HEK293 (cell line): ENCODE data around the gene PRKCD.

Source experiments
- CTCF ChIA-PET: fragments of 350-600 bp; formaldehyde crosslinking; extraction: SDS; loops from one replicate; lab custom pipeline; 2021; ENCODE audit warnings: antibody characterized with exemption; lab: Yijun Ruan, JAX
- POLR2A ChIA-PET: fragments of 300-600 bp; formaldehyde crosslinking; extraction: SDS; loops from one replicate; lab custom pipeline; 2020; ENCODE audit warnings: antibody characterized with exemption, inconsistent platforms; lab: Yijun Ruan, JAX
- H3K27ac ChIP-seq: fragments of 200-500 bp; sonication (Bioruptor generic); 2 replicates; pipeline ENCODE4 v1.5.1; 2014; ENCODE audit warnings: low read depth, low read length, control low read depth, inconsistent platforms; ENCODE audit errors: extremely low read depth
- H3K36me3 ChIP-seq, 2 experiments: fragments of 200-500 bp in 1 of 2; sonication (Bioruptor generic) in 1 of 2; 1 replicate in 1 of 2; 2 replicates in 1 of 2; pipeline ENCODE4 v1.5.1; 2014 to 2017; ENCODE audit warnings: inconsistent platforms in 2 of 2, low read length in 2 of 2; ENCODE audit not compliant: control insufficient read depth in 2 of 2, insufficient read depth in 1 of 2
- H3K4me1 ChIP-seq: fragments of 200-500 bp; sonication (Bioruptor generic); 2 replicates; pipeline ENCODE4 v1.5.1; 2014; ENCODE audit warnings: mild to moderate bottlenecking, low read length, inconsistent platforms; ENCODE audit not compliant: control insufficient read depth, insufficient read depth
- H3K4me3 ChIP-seq: 2 replicates; pipeline ENCODE4 v1.5.1; 2011; ENCODE audit warnings: low read depth, mild to moderate bottlenecking, control low read depth, low read length, moderate library complexity
- H3K9me3 ChIP-seq: fragments of 200-500 bp; sonication (Bioruptor generic); 2 replicates; pipeline ENCODE4 v1.5.1; 2014; ENCODE audit warnings: low read depth, low read length, inconsistent platforms; ENCODE audit not compliant: control insufficient read depth, insufficient read depth
- AEBP2 ChIP-seq: fragments of 450-650 bp; formaldehyde crosslinking; IDR thresholded peaks from 2 replicates; pipeline ENCODE4 v1.5.1; 2016; ENCODE audit warnings: missing biosample characterization, missing genetic modification characterization, borderline replicate concordance
- OVOL3 ChIP-seq: fragments of 450-650 bp; formaldehyde crosslinking; IDR thresholded peaks from 2 replicates; pipeline ENCODE4 v1.5.1; 2016; ENCODE audit warnings: missing biosample characterization, missing genetic modification characterization
- PRDM6 ChIP-seq: fragments of 450-650 bp; formaldehyde crosslinking; IDR thresholded peaks from 2 replicates; pipeline ENCODE4 v1.5.1; 2017; ENCODE audit warnings: missing biosample characterization, missing genetic modification characterization
- SCRT1 ChIP-seq: fragments of 450-650 bp; formaldehyde crosslinking; IDR thresholded peaks from 2 replicates; pipeline ENCODE4 v1.5.1; 2016; ENCODE audit warnings: missing biosample characterization, missing genetic modification characterization, borderline replicate concordance
- YY1 ChIP-seq: fragments of 450-650 bp; formaldehyde crosslinking; IDR thresholded peaks from 2 replicates; pipeline ENCODE4 v1.5.1; 2018; ENCODE audit warnings: missing biosample characterization, missing genetic modification characterization
- ZBTB11 ChIP-seq: fragments of 450-650 bp; formaldehyde crosslinking; conservative IDR thresholded peaks from 2 replicates; pipeline ENCODE4 v1.5.1; 2016; ENCODE audit warnings: low read depth, missing biosample characterization, missing genetic modification characterization
- ZNF248 ChIP-seq: fragments of 450-650 bp; formaldehyde crosslinking; IDR thresholded peaks from 2 replicates; pipeline ENCODE4 v1.5.1; 2017; ENCODE audit warnings: missing biosample characterization, missing genetic modification characterization
- ZNF48 ChIP-seq: fragments of 450-650 bp; formaldehyde crosslinking; IDR thresholded peaks from 2 replicates; pipeline ENCODE4 v1.5.1; 2016; ENCODE audit warnings: missing biosample characterization, missing genetic modification characterization
- ZNF561 ChIP-seq: fragments of 450-650 bp; IDR thresholded peaks from 2 replicates; pipeline ENCODE4 v1.5.1; 2018; ENCODE audit warnings: missing biosample characterization, missing genetic modification characterization, borderline replicate concordance
- ZNF600 ChIP-seq: fragments of 450-650 bp; formaldehyde crosslinking; IDR thresholded peaks from 2 replicates; pipeline ENCODE4 v1.5.1; 2016; ENCODE audit warnings: missing biosample characterization, missing genetic modification characterization
- ZNF623 ChIP-seq: fragments of 450-650 bp; formaldehyde crosslinking; IDR thresholded peaks from 2 replicates; pipeline ENCODE4 v1.5.1; 2016; ENCODE audit warnings: missing biosample characterization, missing genetic modification characterization
- ZNF624 ChIP-seq: fragments of 450-650 bp; formaldehyde crosslinking; IDR thresholded peaks from 2 replicates; pipeline ENCODE4 v1.5.1; 2017; ENCODE audit warnings: missing biosample characterization, missing genetic modification characterization
- ZNF639 ChIP-seq: fragments of 450-650 bp; formaldehyde crosslinking; IDR thresholded peaks from 2 replicates; pipeline ENCODE4 v1.5.1; 2016; ENCODE audit warnings: missing biosample characterization, missing genetic modification characterization
- ZNF664 ChIP-seq: fragments of 450-650 bp; formaldehyde crosslinking; IDR thresholded peaks from 2 replicates; pipeline ENCODE4 v1.5.1; 2016; ENCODE audit warnings: missing biosample characterization, missing genetic modification characterization
- ZNF707 ChIP-seq: fragments of 450-650 bp; formaldehyde crosslinking; IDR thresholded peaks from 2 replicates; pipeline ENCODE4 v1.5.1; 2016; ENCODE audit warnings: missing biosample characterization, missing genetic modification characterization
- ZNF792 ChIP-seq: fragments of 450-650 bp; formaldehyde crosslinking; IDR thresholded peaks from 2 replicates; pipeline ENCODE4 v1.5.1; 2016; ENCODE audit warnings: missing biosample characterization, missing genetic modification characterization
- ZNF830 ChIP-seq: fragments of 450-650 bp; IDR thresholded peaks from 2 replicates; pipeline ENCODE4 v1.5.0; 2018; ENCODE audit warnings: missing biosample characterization, missing genetic modification characterization, low read depth, mild to moderate bottlenecking, moderate library complexity
- TF ChIP-seq, protein P1 (sequence below): fragments of 450-650 bp; formaldehyde crosslinking; conservative IDR thresholded peaks from 2 replicates; pipeline ENCODE4 v1.5.1; 2016; ENCODE audit warnings: low read depth, missing biosample characterization, missing genetic modification characterization

The PRKCD gene

DNA sequence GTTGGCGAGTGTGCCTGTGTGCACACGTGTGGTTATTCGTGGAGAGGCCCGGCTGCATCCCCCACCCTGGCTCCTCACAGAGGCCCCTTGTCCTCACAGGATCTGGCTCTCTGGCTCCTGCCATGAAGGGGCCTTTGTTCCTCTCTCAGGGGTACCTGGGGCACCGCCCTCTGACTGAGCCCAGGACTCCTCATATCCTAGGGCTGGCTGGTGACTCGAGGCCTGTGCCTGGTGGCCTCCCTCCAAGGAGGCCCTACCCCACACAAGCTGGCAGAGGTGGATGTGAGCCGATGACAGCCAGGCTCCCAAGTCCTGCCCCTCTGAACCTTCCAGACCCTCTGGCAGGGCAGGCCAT lies 10.0 kb downstream of the PRKCD start:
- H3K36me3 ChIP-seq, result peaks cover 0 to 10% of the 10 kb centered on the region in 2 experiments; a peak in 2 of 3 replicates
- no peak overlapping the region for H3K27ac ChIP-seq
- TF ChIP-seq ZNF248 (tag by site-specific recombination) (no peak), ZNF561 (tag by site-specific recombination) (no peak), ZNF664 (no peak), ZNF600 (no peak), YY1 (tag by site-specific recombination) (no peak), AEBP2 (tag by site-specific recombination) (no peak), OVOL3 (tag by site-specific recombination) (no peak), ZNF707 (no peak), ZNF639 (tag by site-specific recombination) (no peak), PRDM6 (no peak), SCRT1 (tag by site-specific recombination) (no peak)
- TF ChIP-seq, protein P1, sequence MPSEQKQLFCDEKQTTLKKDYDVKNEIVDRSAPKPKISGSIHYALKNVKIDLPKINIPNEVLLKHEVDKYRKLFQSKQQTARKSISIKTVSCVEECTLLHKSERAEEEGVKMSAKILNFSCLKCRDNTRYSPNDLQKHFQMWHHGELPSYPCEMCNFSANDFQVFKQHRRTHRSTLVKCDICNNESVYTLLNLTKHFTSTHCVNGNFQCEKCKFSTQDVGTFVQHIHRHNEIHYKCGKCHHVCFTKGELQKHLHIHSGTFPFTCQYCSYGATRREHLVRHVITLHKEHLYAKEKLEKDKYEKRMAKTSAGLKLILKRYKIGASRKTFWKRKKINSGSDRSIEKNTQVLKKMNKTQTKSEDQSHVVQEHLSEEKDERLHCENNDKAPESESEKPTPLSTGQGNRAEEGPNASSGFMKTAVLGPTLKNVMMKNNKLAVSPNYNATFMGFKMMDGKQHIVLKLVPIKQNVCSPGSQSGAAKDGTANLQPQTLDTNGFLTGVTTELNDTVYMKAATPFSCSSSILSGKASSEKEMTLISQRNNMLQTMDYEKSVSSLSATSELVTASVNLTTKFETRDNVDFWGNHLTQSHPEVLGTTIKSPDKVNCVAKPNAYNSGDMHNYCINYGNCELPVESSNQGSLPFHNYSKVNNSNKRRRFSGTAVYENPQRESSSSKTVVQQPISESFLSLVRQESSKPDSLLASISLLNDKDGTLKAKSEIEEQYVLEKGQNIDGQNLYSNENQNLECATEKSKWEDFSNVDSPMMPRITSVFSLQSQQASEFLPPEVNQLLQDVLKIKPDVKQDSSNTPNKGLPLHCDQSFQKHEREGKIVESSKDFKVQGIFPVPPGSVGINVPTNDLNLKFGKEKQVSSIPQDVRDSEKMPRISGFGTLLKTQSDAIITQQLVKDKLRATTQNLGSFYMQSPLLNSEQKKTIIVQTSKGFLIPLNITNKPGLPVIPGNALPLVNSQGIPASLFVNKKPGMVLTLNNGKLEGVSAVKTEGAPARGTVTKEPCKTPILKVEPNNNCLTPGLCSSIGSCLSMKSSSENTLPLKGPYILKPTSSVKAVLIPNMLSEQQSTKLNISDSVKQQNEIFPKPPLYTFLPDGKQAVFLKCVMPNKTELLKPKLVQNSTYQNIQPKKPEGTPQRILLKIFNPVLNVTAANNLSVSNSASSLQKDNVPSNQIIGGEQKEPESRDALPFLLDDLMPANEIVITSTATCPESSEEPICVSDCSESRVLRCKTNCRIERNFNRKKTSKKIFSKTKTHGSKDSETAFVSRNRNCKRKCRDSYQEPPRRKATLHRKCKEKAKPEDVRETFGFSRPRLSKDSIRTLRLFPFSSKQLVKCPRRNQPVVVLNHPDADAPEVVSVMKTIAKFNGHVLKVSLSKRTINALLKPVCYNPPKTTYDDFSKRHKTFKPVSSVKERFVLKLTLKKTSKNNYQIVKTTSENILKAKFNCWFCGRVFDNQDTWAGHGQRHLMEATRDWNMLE (tag by site-specific recombination), result no peak
- H3K4me3 ChIP-seq, result no peak overlapping the region
- no peaks in the 10 kb centered on the region for H3K9me3 ChIP-seq
- ChIA-PET CTCF (no interaction called here), POLR2A (no interaction called here)
- H3K4me1 ChIP-seq, result no peaks in the 10 kb centered on the region

DNA sequence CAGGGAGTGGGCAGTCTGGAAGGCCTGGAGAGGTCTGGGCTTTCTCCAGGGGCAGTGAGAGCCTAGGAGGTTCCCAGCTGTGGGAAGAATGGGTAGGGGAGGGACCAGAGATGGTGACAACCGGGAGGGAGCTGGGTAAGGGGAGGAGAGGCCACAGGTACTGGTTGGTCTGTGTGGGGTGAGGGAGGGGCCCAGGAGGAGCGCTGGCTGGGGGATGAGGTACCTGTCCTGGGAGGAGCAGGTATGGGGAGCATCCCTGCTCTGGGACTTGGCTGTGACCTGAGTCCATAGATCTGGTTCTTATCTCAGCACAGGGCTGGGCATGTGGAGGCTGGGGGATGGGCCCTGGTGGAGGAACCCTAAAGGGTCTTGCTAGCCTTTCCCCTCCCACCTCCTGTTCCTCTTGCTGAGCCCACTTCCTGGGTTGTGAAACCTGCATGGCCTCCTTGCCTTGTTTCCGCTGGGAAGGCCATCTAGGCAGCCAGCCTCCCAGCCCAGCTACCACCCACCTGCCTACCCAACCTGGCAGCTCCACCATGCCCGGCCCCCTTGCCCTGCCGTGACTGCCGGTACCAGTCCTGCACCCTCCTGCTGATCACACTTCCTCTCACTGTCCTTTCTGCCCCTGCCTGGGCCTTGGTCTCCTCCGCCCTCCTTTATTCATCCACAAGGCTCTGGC lies 11.0 kb downstream of the PRKCD start:
- H3K4me1 ChIP-seq, result no peaks in the 10 kb centered on the region
- H3K4me3 ChIP-seq, result no peak overlapping the region
- POLR2A ChIA-PET, result no interaction called here

More for the DNA sequence above, 11.0 kb downstream of the PRKCD start:
- Histone ChIP-seq H3K36me3 (peaks cover 0 to 4% of the 10 kb centered on the region in 2 experiments; a peak in 2 of 3 replicates), H3K9me3 (no peaks in the 10 kb centered on the region), H3K27ac (no peak overlapping the region)
- TF ChIP-seq ZNF792 (tag by site-specific recombination) (no peak), ZNF48 (tag by site-specific recombination) (no peak), ZBTB11 (tag by site-specific recombination) (no peak), ZNF830 (tag by site-specific recombination) (no peak), ZNF623 (tag by site-specific recombination) (no peak), ZNF624 (tag by site-specific recombination) (no peak)
- CTCF ChIA-PET, result no interaction called here
